ENCODE data around the gene PHF23. TPM values are rescaled to one million over a fixed set of nuclear protein-coding genes. Genes with fewer than 3 reads are reported as not detected.

The PHF23 gene
- total RNA-seq, 1 donor from 2014 or later, result 78.0 TPM

- DNase-seq (ENCODE audit: low read depth) (no peak), FAIRE-seq (no peak)
- H2AFZ ChIP-seq (ENCODE audit: low read depth, low read length), result no peak overlapping the region
- peaks cover 64% of the 10 kb centered on the region for H4K20me1 ChIP-seq (ENCODE audit: insufficient read depth, low read length)
- H3K4me2 ChIP-seq (ENCODE audit: low read length), result no peak overlapping the region
- Mint-ChIP-seq H3K4me3 (ENCODE audit: unreplicated experiment) (peak overlapping the region; percentile 47), H3K4me1 (ENCODE audit: low read depth, unreplicated experiment) (peaks cover 27% of the 10 kb centered on the region), H3K9me3 (ENCODE audit: unreplicated experiment) (no peaks in the 10 kb centered on the region), H3K27ac (ENCODE audit: unreplicated experiment) (no peak overlapping the region), H3K36me3 (ENCODE audit: low read depth, unreplicated experiment) (peaks cover 28% of the 10 kb centered on the region), H3K27me3 (ENCODE audit: low read depth, unreplicated experiment) (no peaks in the 10 kb centered on the region)
- peaks cover 16% of the 10 kb centered on the region for H3K36me3 ChIP-seq (ENCODE audit: insufficient read depth, low read length)
- H3K4me1 ChIP-seq (ENCODE audit: insufficient read depth, low read length), result peaks cover 17% of the 10 kb centered on the region
- no peaks in the 10 kb centered on the region for H3K9me3 ChIP-seq (ENCODE audit: insufficient read depth, low read depth, low read length)
- TF ChIP-seq CTCF (IDR thresholded peaks at IDR 0.05; ENCODE audit: insufficient read depth, low read depth, low read length), result no peak
- peak overlapping the region; percentile 16 for H3K9ac ChIP-seq (ENCODE audit: low read length)
- no peak overlapping the region for H3K27ac ChIP-seq (ENCODE audit: low read depth, low read length)
- peaks cover 36% of the 10 kb centered on the region for H3K79me2 ChIP-seq (ENCODE audit: insufficient read depth, low read length)
- no peak overlapping the region for H3K4me3 ChIP-seq (ENCODE audit: insufficient read depth, low read depth, low read length)
- H3K27me3 ChIP-seq (ENCODE audit: insufficient read depth, low read length), result no peaks in the 10 kb centered on the region
Measured at GRCh38 chr17:7223375-7223774, 15.9 kb downstream of the PHF23 start.

- H3K27me3 Mint-ChIP-seq (ENCODE audit: low read depth, unreplicated experiment), result no peaks in the 10 kb centered on the region
- H3K27me3 ChIP-seq (ENCODE audit: insufficient read depth, low read length), result no peaks in the 10 kb centered on the region
- H3K27ac Mint-ChIP-seq (ENCODE audit: unreplicated experiment), result no peak overlapping the region
- H3K9ac ChIP-seq (ENCODE audit: low read length), result no peak overlapping the region
- no peak overlapping the region for H3K4me2 ChIP-seq (ENCODE audit: low read length)
- H3K4me3 ChIP-seq (ENCODE audit: insufficient read depth, low read depth, low read length), result no peak overlapping the region
- no peak overlapping the region for H3K27ac ChIP-seq (ENCODE audit: low read depth, low read length)
- no peak overlapping the region for H2AFZ ChIP-seq (ENCODE audit: low read depth, low read length)
- peaks cover 36% of the 10 kb centered on the region for H3K79me2 ChIP-seq (ENCODE audit: insufficient read depth, low read length)
- H3K9me3 Mint-ChIP-seq (ENCODE audit: unreplicated experiment), result no peaks in the 10 kb centered on the region
- DNase-seq (ENCODE audit: low read depth) (no peak), FAIRE-seq (no peak)
- H3K36me3 ChIP-seq (ENCODE audit: insufficient read depth, low read length), result peaks cover 13% of the 10 kb centered on the region
- peaks cover 60% of the 10 kb centered on the region for H4K20me1 ChIP-seq (ENCODE audit: insufficient read depth, low read length)
- H3K4me1 Mint-ChIP-seq (ENCODE audit: low read depth, unreplicated experiment), result peaks cover 24% of the 10 kb centered on the region
- H3K9me3 ChIP-seq (ENCODE audit: insufficient read depth, low read depth, low read length), result no peaks in the 10 kb centered on the region
- TF ChIP-seq EZH2 (IDR thresholded peaks at IDR 0.05; ENCODE audit: insufficient read depth, low read length), result no peak
- TF ChIP-seq CTCF (IDR thresholded peaks at IDR 0.05; ENCODE audit: insufficient read depth, low read depth, low read length), result no peak
- H3K36me3 Mint-ChIP-seq (ENCODE audit: low read depth, unreplicated experiment), result peaks cover 24% of the 10 kb centered on the region
- H3K4me1 ChIP-seq (ENCODE audit: insufficient read depth, low read length), result peaks cover 19% of the 10 kb centered on the region
- H3K4me3 Mint-ChIP-seq (ENCODE audit: unreplicated experiment), result no peak overlapping the region
Measured at GRCh38 chr17:7222972-7223292, 16.3 kb downstream of the PHF23 start.

DNA sequence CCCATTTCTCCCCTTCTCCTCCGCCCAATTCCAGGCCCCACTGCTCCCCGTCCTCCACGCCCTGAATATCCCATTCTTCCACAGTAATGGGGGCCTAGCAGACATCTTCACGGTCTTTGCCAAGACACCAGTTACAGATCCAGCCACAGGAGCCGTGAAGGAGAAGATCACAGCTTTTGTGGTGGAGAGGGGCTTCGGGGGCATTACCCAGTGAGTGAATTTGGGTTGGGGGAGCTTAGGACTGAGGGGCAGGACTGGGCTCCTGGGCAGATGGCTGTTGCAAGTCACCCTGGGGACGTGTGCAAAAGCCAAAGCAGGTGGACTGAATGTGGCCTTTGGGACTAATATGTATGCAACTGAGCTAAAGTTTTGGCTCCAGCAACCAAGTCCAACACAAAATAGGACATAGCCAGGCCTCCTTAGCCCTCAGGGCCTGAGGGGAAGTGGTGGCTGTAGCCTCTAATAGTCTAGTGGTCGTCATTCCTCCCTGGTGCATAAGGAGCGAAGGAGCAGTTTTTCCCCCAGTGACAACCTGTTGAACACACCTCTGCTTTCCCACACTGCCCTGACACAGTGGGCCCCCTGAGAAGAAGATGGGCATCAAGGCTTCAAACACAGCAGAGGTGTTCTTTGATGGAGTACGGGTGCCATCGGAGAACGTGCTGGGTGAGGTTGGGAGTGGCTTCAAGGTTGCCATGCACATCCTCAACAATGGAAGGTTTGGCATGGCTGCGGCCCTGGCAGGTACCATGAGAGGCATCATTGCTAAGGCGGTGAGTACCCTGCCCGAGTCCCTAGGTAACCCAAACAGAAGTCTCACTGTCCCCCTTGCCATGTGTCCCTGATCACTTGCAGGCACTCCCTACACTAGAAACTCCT is 16.9 kb downstream of the PHF23 start:
- no peak overlapping the region for H2AFZ ChIP-seq (ENCODE audit: low read depth, low read length)
- peaks cover 23% of the 10 kb centered on the region for H3K4me1 ChIP-seq (ENCODE audit: insufficient read depth, low read length)
- no peak overlapping the region for H3K9ac ChIP-seq (ENCODE audit: low read length)
- DNase-seq (ENCODE audit: low read depth) (no peak), FAIRE-seq (no peak)
- no peak overlapping the region for H3K4me2 ChIP-seq (ENCODE audit: low read length)
- Mint-ChIP-seq H3K4me3 (ENCODE audit: unreplicated experiment) (peak overlapping the region; percentile 14), H3K36me3 (ENCODE audit: low read depth, unreplicated experiment) (peaks cover 23% of the 10 kb centered on the region), H3K4me1 (ENCODE audit: low read depth, unreplicated experiment) (peaks cover 24% of the 10 kb centered on the region), H3K27ac (ENCODE audit: unreplicated experiment) (no peak overlapping the region), H3K9me3 (ENCODE audit: unreplicated experiment) (no peaks in the 10 kb centered on the region), H3K27me3 (ENCODE audit: low read depth, unreplicated experiment) (no peaks in the 10 kb centered on the region)
- peaks cover 34% of the 10 kb centered on the region for H3K79me2 ChIP-seq (ENCODE audit: insufficient read depth, low read length)
- no peak for TF ChIP-seq CTCF (IDR thresholded peaks at IDR 0.05; ENCODE audit: insufficient read depth, low read depth, low read length)
- no peak for TF ChIP-seq EZH2 (IDR thresholded peaks at IDR 0.05; ENCODE audit: insufficient read depth, low read length)
- H3K9me3 ChIP-seq (ENCODE audit: insufficient read depth, low read depth, low read length), result no peaks in the 10 kb centered on the region
- no peak overlapping the region for H3K4me3 ChIP-seq (ENCODE audit: insufficient read depth, low read depth, low read length)
- no peaks in the 10 kb centered on the region for H3K27me3 ChIP-seq (ENCODE audit: insufficient read depth, low read length)
- no peak overlapping the region for H3K27ac ChIP-seq (ENCODE audit: low read depth, low read length)
- H4K20me1 ChIP-seq (ENCODE audit: insufficient read depth, low read length), result peaks cover 54% of the 10 kb centered on the region
- H3K36me3 ChIP-seq (ENCODE audit: insufficient read depth, low read length), result peaks cover 13% of the 10 kb centered on the region
